ENCODE measurements around the gene MOCS3.

DNA sequence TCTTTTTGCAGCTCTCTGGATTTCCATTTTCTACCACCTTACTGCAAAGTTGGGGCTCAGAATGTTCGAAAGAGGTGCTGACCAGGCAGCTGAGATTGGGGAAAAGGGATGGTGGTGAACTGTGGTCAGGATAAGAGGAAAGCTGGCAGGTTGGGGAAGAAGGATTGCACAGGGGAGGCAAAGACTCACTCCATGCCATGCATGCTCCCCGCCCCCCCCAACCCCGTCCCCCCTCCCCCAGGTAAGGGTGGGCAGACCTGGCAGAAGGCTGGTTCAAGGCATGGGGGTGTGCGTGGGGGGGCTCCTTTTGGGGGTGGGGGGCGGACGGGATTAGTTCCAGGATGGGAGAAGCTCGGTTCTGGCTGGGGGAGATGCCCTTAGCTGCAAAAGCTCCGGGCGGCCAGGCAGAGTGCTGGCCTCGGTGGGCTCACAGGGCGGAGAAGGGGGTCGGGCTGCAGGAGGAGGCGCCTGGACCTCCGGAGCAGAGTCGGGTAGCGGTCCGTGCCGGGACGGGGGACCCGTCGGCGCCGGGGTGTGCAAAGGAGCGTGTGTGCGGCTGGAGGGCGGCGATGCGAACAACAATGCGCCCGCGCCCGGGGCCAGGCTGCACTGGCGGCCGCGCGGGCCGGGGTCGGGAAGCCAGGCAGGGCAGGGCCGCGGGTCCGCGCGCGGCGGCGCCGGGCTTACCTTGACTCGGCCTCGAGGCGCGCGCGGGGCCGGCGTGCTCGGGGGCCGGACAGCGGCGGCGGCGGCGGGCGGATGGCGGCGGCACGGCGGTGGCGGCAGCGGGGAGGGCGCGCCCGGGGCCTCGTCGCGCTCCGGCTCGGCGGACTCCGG, 28.3 kb upstream of the MOCS3 start:
- TF ChIP-seq RFX5 (IDR thresholded peaks at IDR 0.05; ENCODE audit: low read depth, low read length) = no peak
- TF ChIP-seq EZH2 (IDR thresholded peaks at IDR 0.05; ENCODE audit: borderline replicate concordance, control insufficient read depth, low read depth, low read length) = no peak
- TF ChIP-seq, protein P1, sequence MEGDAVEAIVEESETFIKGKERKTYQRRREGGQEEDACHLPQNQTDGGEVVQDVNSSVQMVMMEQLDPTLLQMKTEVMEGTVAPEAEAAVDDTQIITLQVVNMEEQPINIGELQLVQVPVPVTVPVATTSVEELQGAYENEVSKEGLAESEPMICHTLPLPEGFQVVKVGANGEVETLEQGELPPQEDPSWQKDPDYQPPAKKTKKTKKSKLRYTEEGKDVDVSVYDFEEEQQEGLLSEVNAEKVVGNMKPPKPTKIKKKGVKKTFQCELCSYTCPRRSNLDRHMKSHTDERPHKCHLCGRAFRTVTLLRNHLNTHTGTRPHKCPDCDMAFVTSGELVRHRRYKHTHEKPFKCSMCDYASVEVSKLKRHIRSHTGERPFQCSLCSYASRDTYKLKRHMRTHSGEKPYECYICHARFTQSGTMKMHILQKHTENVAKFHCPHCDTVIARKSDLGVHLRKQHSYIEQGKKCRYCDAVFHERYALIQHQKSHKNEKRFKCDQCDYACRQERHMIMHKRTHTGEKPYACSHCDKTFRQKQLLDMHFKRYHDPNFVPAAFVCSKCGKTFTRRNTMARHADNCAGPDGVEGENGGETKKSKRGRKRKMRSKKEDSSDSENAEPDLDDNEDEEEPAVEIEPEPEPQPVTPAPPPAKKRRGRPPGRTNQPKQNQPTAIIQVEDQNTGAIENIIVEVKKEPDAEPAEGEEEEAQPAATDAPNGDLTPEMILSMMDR (IDR thresholded peaks at IDR 0.05 in 2 of 3, conservative IDR thresholded peaks at IDR 0.05 in 1 of 3; ENCODE audit: control insufficient read depth in 2 of 3, extremely low read depth in 1 of 3, insufficient read depth in 1 of 3, low read depth in 3 of 3, low read length in 3 of 3) = no peak
- TF ChIP-seq FOS (IDR thresholded peaks at IDR 0.05; ENCODE audit: borderline replicate concordance, extremely low read depth, insufficient read length) = no peak
- TF ChIP-seq CREB1 (IDR thresholded peaks at IDR 0.05; ENCODE audit: low read depth) = no peak
- no peak for TF ChIP-seq CEBPB (IDR thresholded peaks at IDR 0.05; ENCODE audit: borderline replicate concordance in 1 of 2, low read depth in 2 of 2, low read length in 2 of 2)
